ENCODE results near the gene ANKRD13B. TPM values are rescaled to one million over a fixed set of nuclear protein-coding genes. Genes with fewer than 3 reads are reported as not detected.

ANKRD13B gene
- total RNA-seq, 2 donors from 2014 or later: 2.2 to 2.6 TPM

- Mint-ChIP-seq H3K27me3 (ENCODE audit: insufficient read depth) (peaks cover 73% of the 10 kb centered on the region), H3K27ac (no peak overlapping the region), H3K36me3 (ENCODE audit: low read depth) (no peaks in the 10 kb centered on the region), H3K4me3 (no peak overlapping the region), H3K4me1 (peaks cover 2% of the 10 kb centered on the region), H3K9me3 (peaks cover 1% of the 10 kb centered on the region)
- no peak for TF ChIP-seq CTCF (conservative IDR thresholded peaks at IDR 0.05)
- H3K4me1 ChIP-seq (ENCODE audit: control insufficient read depth, insufficient read depth, low read length): no peaks in the 10 kb centered on the region
- H3K36me3 ChIP-seq (ENCODE audit: control insufficient read depth, insufficient read depth, low read length): no peaks in the 10 kb centered on the region
- H3K9me3 ChIP-seq (ENCODE audit: control insufficient read depth, low read length): no peaks in the 10 kb centered on the region
- no peak overlapping the region for H3K4me3 ChIP-seq (ENCODE audit: low read length)
- 89 to 96% methylated on average over 5 to 11 of the region's 12 CpGs for WGBS, 2 experiments (ENCODE audit: insufficient coverage in 1 of 2, insufficient read length in 1 of 2)
- H3K27ac ChIP-seq (ENCODE audit: low read depth, low read length): no peak overlapping the region
- H3K27me3 ChIP-seq (ENCODE audit: control insufficient read depth, insufficient read depth, low read length, poor library complexity, severe bottlenecking): peaks cover 41% of the 10 kb centered on the region
- DNase-seq: no peak
- no peak overlapping the region for H3K9ac ChIP-seq (ENCODE audit: extremely low read depth, low read length, poor library complexity, severe bottlenecking)
Measured at GRCh38 chr17:29612094-29612403, 19.1 kb downstream of the ANKRD13B start.

- H3K27me3 ChIP-seq (ENCODE audit: control insufficient read depth, insufficient read depth, low read length, poor library complexity, severe bottlenecking): peaks cover 47% of the 10 kb centered on the region
- H3K36me3 Mint-ChIP-seq (ENCODE audit: low read depth): no peaks in the 10 kb centered on the region
- 92% methylated on average over 63 to 85 of the region's 85 CpGs for WGBS, 2 experiments (ENCODE audit: insufficient coverage in 1 of 2, insufficient read length in 1 of 2)
- no peak overlapping the region for H3K9ac ChIP-seq (ENCODE audit: extremely low read depth, low read length, poor library complexity, severe bottlenecking)
- H3K27me3 Mint-ChIP-seq (ENCODE audit: insufficient read depth): peaks cover 79% of the 10 kb centered on the region
- no peaks in the 10 kb centered on the region for H3K9me3 ChIP-seq (ENCODE audit: control insufficient read depth, low read length)
- peaks cover 2% of the 10 kb centered on the region for H3K4me1 Mint-ChIP-seq
- no peak for DNase-seq
- H3K36me3 ChIP-seq (ENCODE audit: control insufficient read depth, insufficient read depth, low read length): no peaks in the 10 kb centered on the region
- H3K4me3 ChIP-seq (ENCODE audit: low read length): no peak overlapping the region
- H3K4me1 ChIP-seq (ENCODE audit: control insufficient read depth, insufficient read depth, low read length): no peaks in the 10 kb centered on the region
- peaks cover 1% of the 10 kb centered on the region for H3K9me3 Mint-ChIP-seq
- no peak for TF ChIP-seq CTCF (conservative IDR thresholded peaks at IDR 0.05)
- H3K27ac Mint-ChIP-seq: no peak overlapping the region
- no peak overlapping the region for H3K4me3 Mint-ChIP-seq
- no peak overlapping the region for H3K27ac ChIP-seq (ENCODE audit: low read depth, low read length)
Measured at GRCh38 chr17:29612404-29613280, 19.7 kb downstream of the ANKRD13B start.

- DNase-seq: peak; percentile 100
- Mint-ChIP-seq H3K9me3 (peaks cover 1% of the 10 kb centered on the region), H3K4me1 (peaks cover 2% of the 10 kb centered on the region), H3K27ac (no peak overlapping the region), H3K4me3 (no peak overlapping the region), H3K36me3 (ENCODE audit: low read depth) (no peaks in the 10 kb centered on the region), H3K27me3 (ENCODE audit: insufficient read depth) (peaks cover 86% of the 10 kb centered on the region)
- Histone ChIP-seq H3K4me3 (ENCODE audit: low read length) (no peak overlapping the region), H3K9me3 (ENCODE audit: control insufficient read depth, low read length) (no peaks in the 10 kb centered on the region), H3K9ac (ENCODE audit: extremely low read depth, low read length, poor library complexity, severe bottlenecking) (no peak overlapping the region), H3K27ac (ENCODE audit: low read depth, low read length) (peak overlapping the region; percentile 88), H3K36me3 (ENCODE audit: control insufficient read depth, insufficient read depth, low read length) (no peaks in the 10 kb centered on the region), H3K27me3 (ENCODE audit: control insufficient read depth, insufficient read depth, low read length, poor library complexity, severe bottlenecking) (peaks cover 54% of the 10 kb centered on the region), H3K4me1 (ENCODE audit: control insufficient read depth, insufficient read depth, low read length) (no peaks in the 10 kb centered on the region)
- 11 to 16% methylated on average over 4 to 50 of the region's 50 CpGs for WGBS, 2 experiments (ENCODE audit: insufficient coverage in 1 of 2, insufficient read length in 1 of 2)
- peak; percentile 95 for TF ChIP-seq CTCF (conservative IDR thresholded peaks at IDR 0.05)
Measured at GRCh38 chr17:29613352-29613837, 20.5 kb downstream of the ANKRD13B start.

Measured in endodermal cell (in vitro differentiated cells).